GM20000 (cell line): Measurements from ENCODE around the gene NDUFAF8.

ENCODE experiments used
- DNase-seq: peaks from one replicate; pipeline ENCODE4 v3.0.0; 2012; ENCODE audit warnings: low spot score
- CTCF ChIP-seq: IDR thresholded peaks from 2 replicates; pipeline ENCODE4 v1.5.1; 2012; ENCODE audit warnings: mild to moderate bottlenecking, control low read depth; ENCODE audit errors: extremely low read depth, missing control alignments

NDUFAF8 gene

GRCh38 chr17:81197831-81198490 lies 41.2 kb upstream of the NDUFAF8 start:
- no peak for TF ChIP-seq CTCF
- no peak for DNase-seq

DNA sequence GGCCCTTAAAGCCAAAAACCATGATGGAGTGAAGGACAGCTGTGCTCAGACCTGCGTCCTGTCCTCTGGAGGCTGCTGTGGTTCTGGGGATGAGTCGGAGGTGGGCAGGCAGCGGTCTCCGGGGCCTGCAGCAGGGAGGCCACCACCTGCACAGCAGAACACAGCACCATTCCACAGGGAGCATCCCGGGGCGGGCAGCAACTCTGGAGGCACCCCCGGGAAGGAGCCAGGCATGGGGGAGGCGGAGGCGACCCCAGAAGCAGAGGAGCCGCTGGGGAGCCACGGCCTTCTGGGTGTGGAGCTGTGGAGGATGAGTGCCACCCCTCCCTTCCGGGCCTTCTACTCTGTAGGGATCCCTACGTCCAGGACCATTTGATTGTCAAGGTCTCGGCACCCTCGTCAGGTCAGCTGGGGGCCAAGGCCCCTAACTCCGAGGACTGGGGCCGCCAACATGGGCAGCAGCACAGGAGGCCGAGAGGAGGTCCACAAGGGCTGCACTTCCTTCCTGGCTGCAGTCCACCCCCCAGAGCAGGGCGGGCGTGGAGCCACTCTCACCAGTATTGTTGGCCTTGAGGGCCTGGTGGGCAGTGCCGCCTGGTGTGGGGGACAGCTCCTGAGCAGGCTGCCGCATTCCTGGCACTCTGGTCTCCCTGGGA lies 40.2 kb upstream of the NDUFAF8 start:
- no peak for DNase-seq
- TF ChIP-seq CTCF, result no peak

- TF ChIP-seq CTCF, result no peak
- DNase-seq, result no peak
Measured at GRCh38 chr17:81199482-81199830, 39.7 kb upstream of the NDUFAF8 start.

GRCh38 chr17:81200201-81200600 lies 38.9 kb upstream of the NDUFAF8 start:
- DNase-seq, result no peak
- no peak for TF ChIP-seq CTCF

DNA sequence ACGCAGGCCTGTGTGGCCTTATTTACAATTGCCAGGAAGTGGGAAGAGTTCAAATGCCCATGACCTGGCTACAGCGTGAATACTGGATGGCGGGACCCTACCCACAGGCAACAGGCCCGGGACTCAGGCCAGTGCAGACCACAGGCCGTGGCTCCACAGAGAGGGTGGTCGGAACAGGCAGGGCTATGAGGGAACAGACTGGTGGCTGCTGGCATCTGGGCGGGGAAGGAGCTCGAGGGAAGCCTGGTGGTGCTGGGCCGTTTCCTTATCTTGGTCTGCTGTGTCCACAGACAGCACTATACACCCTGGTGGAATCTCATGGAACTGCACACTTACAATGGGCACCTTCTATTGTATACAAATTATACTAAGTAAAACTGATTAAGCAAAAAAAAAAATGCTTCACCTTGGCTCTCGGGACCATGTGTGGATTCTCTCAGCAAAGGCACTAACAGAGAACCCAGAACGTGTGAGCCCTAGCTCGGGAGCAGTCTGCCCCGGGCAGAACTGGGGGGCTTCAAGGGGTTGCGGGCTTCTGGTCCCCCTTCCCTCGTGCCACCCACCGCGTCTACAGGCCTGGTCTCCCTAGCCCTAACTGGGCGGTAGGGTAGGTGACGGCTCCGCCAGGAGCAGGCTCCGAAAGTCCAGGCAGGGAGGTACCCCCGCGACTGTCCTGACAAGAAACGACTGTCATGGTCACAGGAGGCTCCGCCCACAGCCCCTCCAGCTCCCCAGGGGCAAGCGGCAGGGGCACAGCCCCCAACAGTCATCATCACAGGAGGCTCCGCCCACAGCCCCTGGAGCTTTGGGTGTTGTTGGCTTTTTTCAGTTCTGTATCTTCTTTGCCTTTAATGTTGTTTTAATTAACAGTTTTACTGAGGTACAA lies 38.2 kb upstream of the NDUFAF8 start:
- TF ChIP-seq CTCF, result no peak
- peak; percentile 74 for DNase-seq

DNA sequence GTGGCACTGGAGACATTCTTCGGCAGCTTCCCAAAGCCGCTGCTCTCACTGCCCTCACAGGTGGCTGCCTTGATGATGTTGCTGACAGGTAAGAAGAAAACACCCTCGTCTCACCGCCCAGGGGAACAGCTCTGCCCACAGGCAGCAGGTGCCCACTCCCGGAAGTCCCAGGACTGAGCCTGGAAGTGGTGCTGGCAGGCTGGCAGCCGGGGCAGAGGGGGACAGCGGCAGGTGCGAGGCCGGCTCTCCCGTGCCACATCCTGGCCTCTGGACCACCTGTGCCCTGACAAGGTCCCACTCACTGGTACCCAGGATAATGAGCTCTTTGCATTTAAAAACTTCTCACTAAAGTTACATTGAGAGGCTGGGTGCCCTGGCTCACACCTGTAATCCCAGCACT lies 36.8 kb upstream of the NDUFAF8 start:
- DNase-seq, result no peak
- TF ChIP-seq CTCF, result no peak

GRCh38 chr17:81203136-81203535 lies 36.0 kb upstream of the NDUFAF8 start:
- no peak for TF ChIP-seq CTCF
- DNase-seq, result no peak
